WTC11 (cell line): Measurements from ENCODE around the gene ZNF576. TPM values are rescaled to one million over a fixed set of nuclear protein-coding genes. Genes with fewer than 3 reads are reported as not detected.

ENCODE experiments used
- ATAC-seq: fragments of 200-7000 bp; cut with Tn5 transposase; 2 replicates; pipeline ENCODE4 v1.10.0; 2021; ENCODE audit warnings: mild to moderate bottlenecking, moderate library complexity
- CTCF ChIA-PET: fragments of 300-600 bp; sonication (Branson Sonifier 250); formaldehyde crosslinking; loops from one replicate; lab custom pipeline; 2021; ENCODE audit warnings: antibody characterized with exemption; lab: Charles Lee
- POLR2A ChIA-PET: fragments of 350-600 bp; sonication (Branson Sonifier 250); formaldehyde crosslinking; loops from one replicate; lab custom pipeline; 2021; ENCODE audit warnings: antibody characterized with exemption; lab: Charles Lee
- DNase-seq: peaks from one replicate; pipeline ENCODE4 v3.0.0; 2021; ENCODE audit warnings: low spot score
- H3K27ac Mint-ChIP-seq: 2 replicates; pipeline ENCODE4 v1.8.0; 2021; ENCODE audit warnings: mixed read lengths
- H3K27me3 Mint-ChIP-seq: 2 replicates; pipeline ENCODE4 v1.8.0; 2021; ENCODE audit warnings: low read depth, mild to moderate bottlenecking, moderate library complexity, mixed read lengths
- H3K36me3 Mint-ChIP-seq: 2 replicates; pipeline ENCODE4 v1.8.0; 2021; ENCODE audit warnings: mixed read lengths
- H3K4me1 Mint-ChIP-seq: 2 replicates; pipeline ENCODE4 v1.8.0; 2022; ENCODE audit warnings: mixed read lengths
- H3K4me3 Mint-ChIP-seq: 2 replicates; pipeline ENCODE4 v1.8.0; 2021; ENCODE audit warnings: mild to moderate bottlenecking, moderate library complexity, mixed read lengths
- H3K9me3 Mint-ChIP-seq: 2 replicates; pipeline ENCODE4 v1.8.0; 2021; ENCODE audit warnings: mixed read lengths
- CREB1 ChIP-seq: sonication (generic); formaldehyde crosslinking; IDR thresholded peaks from 2 replicates; pipeline ENCODE4 v1.8.0; 2023; ENCODE audit warnings: mild to moderate bottlenecking, missing genetic modification reagents
- E2F4 ChIP-seq: sonication (generic); formaldehyde crosslinking; IDR thresholded peaks from 2 replicates; pipeline ENCODE4 v1.8.1; 2022; ENCODE audit warnings: low read depth, mild to moderate bottlenecking, moderate library complexity, missing genetic modification reagents, borderline replicate concordance
- E2F5 ChIP-seq: sonication (generic); formaldehyde crosslinking; IDR thresholded peaks from 2 replicates; pipeline ENCODE4 v1.8.1; 2022; ENCODE audit warnings: mild to moderate bottlenecking, moderate library complexity, missing genetic modification reagents
- EMX1 ChIP-seq: fragments of 250-450 bp; sonication (Bioruptor Pico); IDR thresholded peaks from 2 replicates; pipeline ENCODE4 v1.8.0; 2021; ENCODE audit warnings: mild to moderate bottlenecking
- IRF2 ChIP-seq: sonication (generic); formaldehyde crosslinking; IDR thresholded peaks from 2 replicates; pipeline ENCODE4 v1.8.0; 2022; ENCODE audit warnings: low read depth, missing genetic modification reagents, borderline replicate concordance
- JAZF1 ChIP-seq: fragments of 250-450 bp; sonication (Bioruptor Pico); IDR thresholded peaks from 2 replicates; pipeline ENCODE4 v1.9.0; 2021; ENCODE audit warnings: moderate library complexity, mild to moderate bottlenecking, inconsistent platforms
- NFYB ChIP-seq: sonication (generic); formaldehyde crosslinking; conservative IDR thresholded peaks from 2 replicates; pipeline ENCODE4 v1.8.0; 2022; ENCODE audit warnings: low read depth, missing genetic modification reagents
- SMAD3 ChIP-seq: sonication (generic); formaldehyde crosslinking; IDR thresholded peaks from 2 replicates; pipeline ENCODE4 v1.8.0; 2022; ENCODE audit warnings: missing genetic modification reagents, mild to moderate bottlenecking, borderline replicate concordance
- TEAD1 ChIP-seq: sonication (generic); formaldehyde crosslinking; IDR thresholded peaks from 2 replicates; pipeline ENCODE4 v1.8.0; 2022; ENCODE audit warnings: mild to moderate bottlenecking, missing genetic modification reagents
- TP53 ChIP-seq: sonication (generic); formaldehyde crosslinking; IDR thresholded peaks from 2 replicates; pipeline ENCODE4 v1.8.1; 2023; ENCODE audit warnings: mild to moderate bottlenecking, missing genetic modification reagents
- USF1 ChIP-seq: sonication (generic); formaldehyde crosslinking; IDR thresholded peaks from 2 replicates; pipeline ENCODE4 v1.8.0; 2022; ENCODE audit warnings: mild to moderate bottlenecking, missing genetic modification reagents
- USF2 ChIP-seq: sonication (generic); formaldehyde crosslinking; IDR thresholded peaks from 2 replicates; pipeline ENCODE4 v1.8.1; 2023; ENCODE audit warnings: mild to moderate bottlenecking, missing genetic modification reagents, moderate library complexity
- ZNF121 ChIP-seq: sonication (generic); formaldehyde crosslinking; IDR thresholded peaks from 2 replicates; pipeline ENCODE4 v1.8.0; 2023; ENCODE audit warnings: missing genetic modification reagents
- ZNF317 ChIP-seq: sonication (generic); formaldehyde crosslinking; IDR thresholded peaks from 2 replicates; pipeline ENCODE4 v1.8.1; 2023; ENCODE audit warnings: low read depth, mild to moderate bottlenecking, moderate library complexity, missing genetic modification reagents, borderline replicate concordance
- ZNF396 ChIP-seq: fragments of 250-450 bp; sonication (Bioruptor Pico); IDR thresholded peaks from 2 replicates; pipeline ENCODE4 v1.8.0; 2021; ENCODE audit warnings: mild to moderate bottlenecking, moderate library complexity, borderline replicate concordance
- ZNF532 ChIP-seq: fragments of 250-450 bp; sonication (Bioruptor Pico); IDR thresholded peaks from 2 replicates; pipeline ENCODE4 v1.9.0; 2021; ENCODE audit warnings: mild to moderate bottlenecking, borderline replicate concordance
- ZNF671 ChIP-seq: fragments of 250-450 bp; sonication (Bioruptor Pico); IDR thresholded peaks from 2 replicates; pipeline ENCODE4 v1.8.0; 2021; ENCODE audit warnings: mild to moderate bottlenecking
- total RNA-seq: library from RNA; stranded (reverse); gene quantifications from 3 replicates; pipeline ENCODE4 v1.2.3, GENCODE V29; 2021

ZNF576 gene
- total RNA-seq, 1 experiment from 2014 or later, result 15.9 TPM

GRCh38 chr19:43628646-43629326 lies 32.4 kb downstream of the ZNF576 start:
- TF ChIP-seq NFYB (CRISPR knock-in tag) (peak; percentile 70), ZNF532 (CRISPR knock-in tag) (no peak), USF1 (CRISPR knock-in tag) (peak; percentile 67), USF2 (CRISPR knock-in tag) (peak; percentile 81), TP53 (CRISPR knock-in tag) (no peak)
- Mint-ChIP-seq H3K36me3 (no peaks in the 10 kb centered on the region), H3K4me1 (peaks cover 10% of the 10 kb centered on the region), H3K27me3 (peaks cover 59% of the 10 kb centered on the region), H3K9me3 (no peaks in the 10 kb centered on the region), H3K27ac (no peak overlapping the region), H3K4me3 (no peak overlapping the region)
- ATAC-seq (no peak), DNase-seq (no peak)
- ChIA-PET POLR2A (no interaction called here), CTCF (interaction anchor here (0.8 kb wide), 1 partner anchor 147 kb away, joined by 3 read pairs; no protein-coding TSS in a partner anchor)

- Mint-ChIP-seq H3K4me3 (no peak overlapping the region), H3K27ac (no peak overlapping the region), H3K4me1 (peaks cover 10% of the 10 kb centered on the region), H3K27me3 (peaks cover 65% of the 10 kb centered on the region), H3K36me3 (no peaks in the 10 kb centered on the region), H3K9me3 (no peaks in the 10 kb centered on the region)
- ATAC-seq (no peak), DNase-seq (no peak)
- TF ChIP-seq E2F4 (CRISPR knock-in tag), result no peak
- CTCF ChIA-PET, result no interaction called here
- POLR2A ChIA-PET, result no interaction called here
Observed at GRCh38 chr19:43631491-43631890, 35.1 kb downstream of the ZNF576 start.

GRCh38 chr19:43633520-43633919 lies 37.1 kb downstream of the ZNF576 start:
- H3K4me1 Mint-ChIP-seq, result peaks cover 14% of the 10 kb centered on the region
- POLR2A ChIA-PET, result interaction anchor here (0.6 kb wide), 1 partner anchor 581 kb away, joined by 6 read pairs; no protein-coding TSS in a partner anchor
- no peak overlapping the region for H3K27ac Mint-ChIP-seq
- no peak for ATAC-seq
- no peak overlapping the region for H3K4me3 Mint-ChIP-seq
- peaks cover 63% of the 10 kb centered on the region for H3K27me3 Mint-ChIP-seq
- no peaks in the 10 kb centered on the region for H3K36me3 Mint-ChIP-seq
- DNase-seq, result no peak
- CTCF ChIA-PET, result interaction anchor here (0.6 to 2.2 kb wide), 4 partner anchors 19 to 940 kb away, joined by 3 to 10 read pairs (median 3); no protein-coding TSS in a partner anchor
- no peaks in the 10 kb centered on the region for H3K9me3 Mint-ChIP-seq
- TF ChIP-seq IRF2 (no peak), ZNF317 (CRISPR knock-in tag) (no peak), ZNF396 (CRISPR knock-in tag) (no peak), EMX1 (CRISPR knock-in tag) (no peak), TEAD1 (no peak), NFYB (CRISPR knock-in tag) (no peak), ZNF121 (CRISPR knock-in tag) (no peak), ZNF671 (CRISPR knock-in tag) (no peak), E2F4 (CRISPR knock-in tag) (no peak), CREB1 (CRISPR knock-in tag) (no peak), SMAD3 (CRISPR knock-in tag) (no peak), JAZF1 (no peak), E2F5 (CRISPR knock-in tag) (no peak)
